ENCODE data around the gene GRK3.

GRCh38 chr22:25748140-25748539 lies 183.7 kb downstream of the GRK3 start:
- TF ChIP-seq CTCF (IDR thresholded peaks at IDR 0.05; ENCODE audit: insufficient read depth, low read length) (no peak), GABPA (IDR thresholded peaks at IDR 0.05; ENCODE audit: low read depth) (no peak), SPI1 (IDR thresholded peaks at IDR 0.05; ENCODE audit: borderline replicate concordance, low read depth) (peak; percentile 58; the same call in 1 of the 2 replicates), POLR2AphosphoS5 (IDR thresholded peaks at IDR 0.05; ENCODE audit: low read depth) (no peak)
